SK-N-SH treated with all-trans-retinoic acid at 6 μM for 48 hours (cell line): ENCODE data around the gene DHX36.

Experiments
- ATAC-seq: fragments of 200-7000 bp; cut with Tn5 transposase; 3 replicates; pipeline ENCODE4 v1.9.1; 2020; ENCODE audit warnings: mild to moderate bottlenecking, moderate library complexity
- ARNTL ChIP-seq: fragments of 450-650 bp; formaldehyde crosslinking; IDR thresholded peaks from 2 replicates; pipeline ENCODE4 v1.5.0; 2020; ENCODE audit warnings: low read depth, mild to moderate bottlenecking, moderate library complexity, borderline replicate concordance
- BACH2 ChIP-seq: fragments of 250-450 bp; sonication (Bioruptor Pico); IDR thresholded peaks from 2 replicates; pipeline ENCODE4 v1.9.0; 2021; ENCODE audit warnings: mild to moderate bottlenecking, borderline replicate concordance
- CREB5 ChIP-seq: fragments of 250-450 bp; sonication (Bioruptor Pico); IDR thresholded peaks from 2 replicates; pipeline ENCODE4 v1.5.1; 2020; ENCODE audit warnings: low read depth, mild to moderate bottlenecking, moderate library complexity
- CSDC2 ChIP-seq: fragments of 250-450 bp; sonication (Bioruptor Pico); IDR thresholded peaks from 2 replicates; pipeline ENCODE4 v1.5.0; 2020; ENCODE audit warnings: mild to moderate bottlenecking, moderate library complexity
- ESRRG ChIP-seq: fragments of 250-450 bp; sonication (Bioruptor Pico); IDR thresholded peaks from 2 replicates; pipeline ENCODE4 v1.6.1; 2021; ENCODE audit warnings: mild to moderate bottlenecking
- GLIS3 ChIP-seq: fragments of 250-450 bp; sonication (Bioruptor Pico); IDR thresholded peaks from 2 replicates; pipeline ENCODE4 v1.5.0; 2020; ENCODE audit warnings: mild to moderate bottlenecking, moderate library complexity
- ISL1 ChIP-seq: fragments of 250-450 bp; sonication (Bioruptor Pico); IDR thresholded peaks from 2 replicates; pipeline ENCODE4 v2.1.2; 2022; ENCODE audit warnings: mild to moderate bottlenecking, moderate library complexity
- OSR1 ChIP-seq: fragments of 250-450 bp; sonication (Bioruptor Pico); IDR thresholded peaks from 2 replicates; pipeline ENCODE4 v1.8.0; 2022; ENCODE audit warnings: moderate library complexity, mild to moderate bottlenecking, inconsistent platforms
- RARB ChIP-seq: fragments of 250-450 bp; sonication (Bioruptor Pico); IDR thresholded peaks from 2 replicates; pipeline ENCODE4 v1.8.0; 2021; ENCODE audit warnings: mild to moderate bottlenecking, moderate library complexity
- SNAI2 ChIP-seq: fragments of 250-450 bp; sonication (Bioruptor Pico); IDR thresholded peaks from 2 replicates; pipeline ENCODE4 v1.5.0; 2020; ENCODE audit warnings: mild to moderate bottlenecking, moderate library complexity
- TCF4 ChIP-seq: fragments of 250-450 bp; sonication (Bioruptor Pico); IDR thresholded peaks from 2 replicates; pipeline ENCODE4 v1.8.0; 2021; ENCODE audit warnings: mild to moderate bottlenecking, moderate library complexity, borderline replicate concordance
- TOX ChIP-seq: fragments of 250-450 bp; sonication (Bioruptor Pico); IDR thresholded peaks from 2 replicates; pipeline ENCODE4 v1.8.0; 2021; ENCODE audit warnings: mild to moderate bottlenecking, moderate library complexity, borderline replicate concordance
- ZFP3 ChIP-seq: fragments of 250-450 bp; sonication (Bioruptor Pico); IDR thresholded peaks from 2 replicates; pipeline ENCODE4 v1.5.0; 2020; ENCODE audit warnings: mild to moderate bottlenecking, moderate library complexity
- ZFP30 ChIP-seq: fragments of 450-650 bp; formaldehyde crosslinking; IDR thresholded peaks from 2 replicates; pipeline ENCODE4 v1.5.0; 2022; ENCODE audit warnings: mild to moderate bottlenecking, moderate library complexity
- ZNF565 ChIP-seq: fragments of 450-650 bp; formaldehyde crosslinking; conservative IDR thresholded peaks from 2 replicates; pipeline ENCODE4 v1.5.0; 2020; ENCODE audit warnings: low read depth, mild to moderate bottlenecking, moderate library complexity
- ZNF70 ChIP-seq: fragments of 450-650 bp; formaldehyde crosslinking; IDR thresholded peaks from 2 replicates; pipeline ENCODE4 v1.5.0; 2020; ENCODE audit warnings: mild to moderate bottlenecking, moderate library complexity
- ZNF8 ChIP-seq: fragments of 450-650 bp; formaldehyde crosslinking; IDR thresholded peaks from 2 replicates; pipeline ENCODE4 v1.5.0; 2020; ENCODE audit warnings: mild to moderate bottlenecking, moderate library complexity
- TF ChIP-seq, protein P1 (sequence below): fragments of 250-450 bp; sonication (Bioruptor Pico); IDR thresholded peaks from 2 replicates; pipeline ENCODE4 v1.8.0; 2021; ENCODE audit warnings: low read depth, mild to moderate bottlenecking, moderate library complexity, borderline replicate concordance
- TF ChIP-seq, protein P2 (sequence below): fragments of 250-450 bp; sonication (Bioruptor Pico); IDR thresholded peaks from 2 replicates; pipeline ENCODE4 v1.5.0; 2020; ENCODE audit warnings: mild to moderate bottlenecking, moderate library complexity

The DHX36 gene

DNA sequence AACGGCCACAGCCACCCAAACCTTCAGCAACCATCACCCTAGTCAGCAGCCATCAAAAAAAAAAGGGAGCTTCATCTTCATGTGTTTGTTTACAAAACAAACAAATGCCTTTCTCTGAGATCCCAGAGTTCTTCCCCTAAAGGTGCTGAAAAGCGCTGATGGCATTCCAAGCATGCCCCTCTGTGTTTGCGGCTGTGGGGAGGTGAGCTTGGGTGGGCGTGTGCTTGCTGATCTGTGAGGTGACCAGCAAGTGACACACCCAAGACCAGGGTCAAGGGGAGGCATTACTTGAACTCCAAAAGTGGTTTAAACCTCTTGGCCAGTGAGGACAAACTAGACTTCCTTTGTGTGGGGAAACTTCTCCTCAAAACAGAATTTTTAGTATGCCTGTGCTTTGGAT, 81.5 kb downstream of the DHX36 start:
- ATAC-seq: no peak
- TF ChIP-seq, protein P1, sequence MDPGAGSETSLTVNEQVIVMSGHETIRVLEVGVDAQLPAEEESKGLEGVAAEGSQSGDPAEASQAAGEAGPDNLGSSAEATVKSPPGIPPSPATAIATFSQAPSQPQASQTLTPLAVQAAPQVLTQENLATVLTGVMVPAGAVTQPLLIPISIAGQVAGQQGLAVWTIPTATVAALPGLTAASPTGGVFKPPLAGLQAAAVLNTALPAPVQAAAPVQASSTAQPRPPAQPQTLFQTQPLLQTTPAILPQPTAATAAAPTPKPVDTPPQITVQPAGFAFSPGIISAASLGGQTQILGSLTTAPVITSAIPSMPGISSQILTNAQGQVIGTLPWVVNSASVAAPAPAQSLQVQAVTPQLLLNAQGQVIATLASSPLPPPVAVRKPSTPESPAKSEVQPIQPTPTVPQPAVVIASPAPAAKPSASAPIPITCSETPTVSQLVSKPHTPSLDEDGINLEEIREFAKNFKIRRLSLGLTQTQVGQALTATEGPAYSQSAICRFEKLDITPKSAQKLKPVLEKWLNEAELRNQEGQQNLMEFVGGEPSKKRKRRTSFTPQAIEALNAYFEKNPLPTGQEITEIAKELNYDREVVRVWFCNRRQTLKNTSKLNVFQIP (CRISPR knock-in tag): no peak
- TF ChIP-seq ARNTL (CRISPR knock-in tag) (no peak), ZNF8 (CRISPR knock-in tag) (no peak), CSDC2 (CRISPR knock-in tag) (no peak), GLIS3 (CRISPR knock-in tag) (no peak), TCF4 (CRISPR knock-in tag) (no peak), OSR1 (CRISPR knock-in tag) (no peak), RARB (CRISPR knock-in tag) (no peak)

GRCh38 chr3:154241496-154241895, 82.8 kb downstream of the DHX36 start:
- TF ChIP-seq, protein P1 (CRISPR knock-in tag): no peak
- TF ChIP-seq TCF4 (CRISPR knock-in tag) (no peak), ISL1 (no peak), OSR1 (CRISPR knock-in tag) (no peak), ZFP30 (CRISPR knock-in tag) (no peak), ZNF70 (CRISPR knock-in tag) (no peak)
- TF ChIP-seq, protein P2, sequence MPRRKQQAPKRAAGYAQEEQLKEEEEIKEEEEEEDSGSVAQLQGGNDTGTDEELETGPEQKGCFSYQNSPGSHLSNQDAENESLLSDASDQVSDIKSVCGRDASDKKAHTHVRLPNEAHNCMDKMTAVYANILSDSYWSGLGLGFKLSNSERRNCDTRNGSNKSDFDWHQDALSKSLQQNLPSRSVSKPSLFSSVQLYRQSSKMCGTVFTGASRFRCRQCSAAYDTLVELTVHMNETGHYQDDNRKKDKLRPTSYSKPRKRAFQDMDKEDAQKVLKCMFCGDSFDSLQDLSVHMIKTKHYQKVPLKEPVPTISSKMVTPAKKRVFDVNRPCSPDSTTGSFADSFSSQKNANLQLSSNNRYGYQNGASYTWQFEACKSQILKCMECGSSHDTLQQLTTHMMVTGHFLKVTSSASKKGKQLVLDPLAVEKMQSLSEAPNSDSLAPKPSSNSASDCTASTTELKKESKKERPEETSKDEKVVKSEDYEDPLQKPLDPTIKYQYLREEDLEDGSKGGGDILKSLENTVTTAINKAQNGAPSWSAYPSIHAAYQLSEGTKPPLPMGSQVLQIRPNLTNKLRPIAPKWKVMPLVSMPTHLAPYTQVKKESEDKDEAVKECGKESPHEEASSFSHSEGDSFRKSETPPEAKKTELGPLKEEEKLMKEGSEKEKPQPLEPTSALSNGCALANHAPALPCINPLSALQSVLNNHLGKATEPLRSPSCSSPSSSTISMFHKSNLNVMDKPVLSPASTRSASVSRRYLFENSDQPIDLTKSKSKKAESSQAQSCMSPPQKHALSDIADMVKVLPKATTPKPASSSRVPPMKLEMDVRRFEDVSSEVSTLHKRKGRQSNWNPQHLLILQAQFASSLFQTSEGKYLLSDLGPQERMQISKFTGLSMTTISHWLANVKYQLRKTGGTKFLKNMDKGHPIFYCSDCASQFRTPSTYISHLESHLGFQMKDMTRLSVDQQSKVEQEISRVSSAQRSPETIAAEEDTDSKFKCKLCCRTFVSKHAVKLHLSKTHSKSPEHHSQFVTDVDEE: no peak
- TF ChIP-seq, all 23 proteins: peak for 0
- no peak for ATAC-seq

DNA sequence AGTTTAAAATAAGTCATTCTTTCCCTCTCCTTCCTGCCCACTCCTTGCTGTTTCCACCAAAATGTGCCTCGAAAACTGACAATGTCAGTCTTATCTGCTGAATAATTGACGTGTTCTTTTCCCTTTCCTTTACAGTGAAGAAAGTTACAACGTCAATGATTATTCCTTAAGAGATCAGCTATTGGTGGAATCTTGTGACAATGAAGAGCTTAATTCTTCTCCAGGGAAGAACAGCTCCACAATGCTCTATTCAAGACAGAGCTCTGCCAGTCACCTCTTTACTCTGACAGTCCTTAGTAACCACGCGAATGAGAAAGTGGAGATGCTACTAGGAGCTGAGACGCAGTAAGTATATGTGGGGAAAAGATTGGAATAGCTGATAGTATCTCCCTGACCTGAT, 84.1 kb downstream of the DHX36 start:
- TF ChIP-seq ESRRG (CRISPR knock-in tag) (no peak), ZFP3 (CRISPR knock-in tag) (no peak), ISL1 (no peak), ZFP30 (CRISPR knock-in tag) (no peak), SNAI2 (CRISPR knock-in tag) (no peak), ZNF565 (CRISPR knock-in tag) (no peak), CREB5 (CRISPR knock-in tag) (no peak), TOX (CRISPR knock-in tag) (no peak), OSR1 (CRISPR knock-in tag) (no peak), BACH2 (CRISPR knock-in tag) (no peak)
- TF ChIP-seq, protein P1 (CRISPR knock-in tag): no peak
- TF ChIP-seq, protein P2: no peak
- TF ChIP-seq, all 23 proteins: peak for 0
- no peak for ATAC-seq
